Thoracic aorta (tissue), 2 donors: ENCODE measurements around the gene CHD9. TPM values are rescaled to one million over a fixed set of nuclear protein-coding genes. Genes with fewer than 3 reads are reported as not detected.

Experiments
- ATAC-seq: fragments of 150-250 bp; one replicate; pipeline ENCODE4 v1.8.0; 2017; ENCODE audit warnings: low read depth; ENCODE audit not compliant: insufficient number of reproducible peaks, low FRiP score
- DNase-seq: peaks from one replicate; pipeline ENCODE4 v3.0.0-alpha.2; 2020; ENCODE audit warnings: low spot score
- H3K27ac ChIP-seq, 2 donors: fragments of 200-600 bp; sonication (generic); 1 replicate in 1 of 2; 2 replicates in 1 of 2; pipeline ENCODE4 v1.5.1; 2016; ENCODE audit warnings: mild to moderate bottlenecking in 2 of 2, moderate library complexity in 2 of 2
- H3K27me3 ChIP-seq: fragments of 200-600 bp; sonication (generic); replicated peaks from 2 replicates; pipeline ENCODE4 v1.6.0; 2016; ENCODE audit warnings: mild to moderate bottlenecking; ENCODE audit not compliant: insufficient read depth
- H3K36me3 ChIP-seq: fragments of 200-600 bp; sonication (generic); one replicate; pipeline ENCODE4 v1.5.1; 2016
- H3K4me1 ChIP-seq, 2 donors: fragments of 200-600 bp; sonication (generic); 1 replicate in 1 of 2; 2 replicates in 1 of 2; pipeline versions ENCODE4 v1.5.1 to v1.6.0; 2016; ENCODE audit warnings: low read depth in 2 of 2, mild to moderate bottlenecking in 1 of 2; ENCODE audit not compliant: control insufficient read depth in 1 of 2
- H3K4me3 ChIP-seq: fragments of 200-600 bp; sonication (generic); 2 replicates; pipeline ENCODE4 v1.5.1; 2016; ENCODE audit warnings: mild to moderate bottlenecking
- H3K9me3 ChIP-seq: fragments of 200-600 bp; sonication (generic); 2 replicates; pipeline ENCODE4 v1.5.1; 2016
- CTCF ChIP-seq: fragments of 200-600 bp; sonication (generic); IDR thresholded peaks from one replicate; pipeline ENCODE4 v1.5.1; 2019; ENCODE audit warnings: antibody characterized with exemption
- total RNA-seq, 2 donors: library from RNA; depleted of rRNA; stranded (reverse); fragments of >200 nt; gene quantifications; one replicate each; pipeline versions ENCODE4 v1.1.0 to v1.2.3, GENCODE V29; 2016

Gene CHD9
- total RNA-seq, 2 donors from 2014 or later, result 71.3 to 152 TPM

DNA sequence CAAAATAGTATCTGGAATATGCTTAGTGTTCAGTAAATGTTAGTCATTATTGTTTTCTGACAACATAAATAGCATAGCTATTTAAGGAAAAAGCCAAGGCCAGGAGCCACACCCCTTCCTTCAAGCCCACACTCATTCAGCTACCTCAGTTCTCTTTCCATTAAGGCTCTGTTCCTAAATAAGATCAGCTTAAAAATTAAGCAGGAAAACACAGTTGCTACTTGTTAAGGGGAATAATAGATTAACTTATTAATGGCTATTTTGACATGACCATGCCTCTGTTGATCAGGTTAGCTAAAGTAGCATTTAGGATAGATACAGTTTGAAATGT, 158.1 kb downstream of the CHD9 start:
- Histone ChIP-seq H3K4me1 (peaks cover 50 to 78% of the 10 kb centered on the region in 2 donors), H3K36me3 (no peaks in the 10 kb centered on the region), H3K27me3 (no peaks in the 10 kb centered on the region), H3K9me3 (no peaks in the 10 kb centered on the region), H3K4me3 (no peak overlapping the region), H3K27ac (no peak overlapping the region)
- ATAC-seq (no peak), DNase-seq (no peak)
- no peak for TF ChIP-seq CTCF

DNA sequence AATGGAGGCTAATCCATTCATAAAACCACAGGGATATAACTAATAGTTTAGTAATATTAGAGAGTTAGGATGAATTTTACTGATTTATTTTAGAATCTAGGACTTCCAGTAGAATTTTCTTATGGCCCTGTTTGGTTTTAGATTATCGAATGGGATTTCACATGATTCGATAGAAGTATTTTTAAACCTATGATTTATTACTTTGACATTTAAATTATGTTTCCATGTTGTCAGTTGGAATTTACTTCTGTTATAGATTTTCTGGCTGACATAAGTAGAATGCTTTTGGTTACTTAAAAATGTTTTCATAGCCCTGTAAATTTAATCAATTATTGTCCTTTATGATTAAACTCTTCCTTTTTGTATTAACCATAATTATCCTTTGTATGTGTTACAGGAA, 158.8 kb downstream of the CHD9 start:
- ATAC-seq, result no peak
- no peak for DNase-seq
- H3K27me3 ChIP-seq, result no peaks in the 10 kb centered on the region
- H3K27ac ChIP-seq, result no peak overlapping the region
- no peaks in the 10 kb centered on the region for H3K9me3 ChIP-seq
- H3K4me1 ChIP-seq, result peaks cover 50 to 71% of the 10 kb centered on the region in 2 donors
- no peaks in the 10 kb centered on the region for H3K36me3 ChIP-seq
- no peak overlapping the region for H3K4me3 ChIP-seq
- no peak for TF ChIP-seq CTCF

GRCh38 chr16:53216798-53217197, 162.0 kb downstream of the CHD9 start:
- ATAC-seq (no peak), DNase-seq (no peak)
- TF ChIP-seq CTCF, result no peak
- Histone ChIP-seq H3K9me3 (no peaks in the 10 kb centered on the region), H3K4me3 (no peak overlapping the region), H3K27ac (no peak overlapping the region), H3K27me3 (no peaks in the 10 kb centered on the region), H3K36me3 (no peaks in the 10 kb centered on the region), H3K4me1 (peaks cover 58 to 71% of the 10 kb centered on the region in 2 donors)

DNA sequence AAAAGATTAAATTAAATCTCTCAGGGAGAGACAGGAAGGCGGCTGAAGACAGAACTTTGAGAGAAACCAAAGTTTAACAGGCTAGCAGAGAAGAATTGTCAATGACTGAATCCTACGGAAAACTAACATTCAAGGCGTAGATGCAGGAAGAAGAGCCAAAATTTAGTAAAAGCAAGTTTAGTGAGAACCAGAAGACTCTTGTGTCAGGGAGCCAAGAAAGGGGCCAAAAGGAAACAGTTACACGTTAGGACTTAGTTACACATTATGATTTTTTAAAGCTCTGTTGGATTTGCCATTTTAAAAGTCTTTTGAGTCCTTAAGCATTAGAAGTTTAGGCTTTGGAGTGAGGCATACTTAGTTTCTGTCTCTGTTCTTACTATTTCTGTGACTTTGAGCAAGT, 164.6 kb downstream of the CHD9 start:
- ATAC-seq, result no peak
- Histone ChIP-seq H3K27me3 (no peaks in the 10 kb centered on the region), H3K4me1 (peaks cover 44 to 47% of the 10 kb centered on the region in 2 donors), H3K36me3 (no peaks in the 10 kb centered on the region), H3K9me3 (no peaks in the 10 kb centered on the region), H3K4me3 (peak overlapping the region; percentile 19), H3K27ac (peak overlapping the region; percentile 65 to 71)
- DNase-seq, result no peak
- no peak for TF ChIP-seq CTCF

DNA sequence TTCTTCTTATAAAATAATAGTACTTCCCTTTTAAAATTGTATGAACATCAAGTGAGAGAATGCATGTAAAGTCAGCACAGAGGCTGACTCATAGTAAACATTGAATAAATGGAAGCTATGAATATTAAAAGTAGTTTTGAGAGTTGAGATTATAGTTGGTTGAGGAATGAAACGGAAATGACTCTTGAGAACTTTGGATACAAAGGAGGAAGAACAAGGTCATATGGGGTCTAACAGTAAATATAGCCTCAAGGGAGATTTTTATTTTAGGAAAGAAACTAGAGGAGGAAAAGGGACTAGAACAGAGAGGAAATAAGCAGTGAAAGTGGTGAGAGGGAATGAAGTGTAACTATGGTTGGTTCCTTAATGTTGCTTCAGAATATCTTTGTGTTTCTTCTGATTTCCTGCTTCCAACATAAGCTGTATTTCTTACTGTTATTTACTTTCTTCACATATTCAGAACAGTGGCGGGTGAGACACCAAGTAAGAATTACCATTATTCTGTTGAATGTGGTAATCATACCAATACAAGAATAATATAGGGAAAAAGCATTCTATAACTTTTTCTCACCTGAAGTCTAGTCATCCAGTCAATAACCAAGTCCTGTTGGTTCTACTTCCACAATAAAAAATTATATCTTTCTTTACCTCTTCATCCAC, 165.1 kb downstream of the CHD9 start:
- Histone ChIP-seq H3K9me3 (no peaks in the 10 kb centered on the region), H3K4me3 (peak overlapping the region; percentile 19), H3K36me3 (no peaks in the 10 kb centered on the region), H3K27me3 (no peaks in the 10 kb centered on the region), H3K27ac (peak overlapping the region; percentile 65 to 71), H3K4me1 (peaks cover 47 to 50% of the 10 kb centered on the region in 2 donors)
- TF ChIP-seq CTCF, result no peak
- ATAC-seq (peak; percentile 50), DNase-seq (no peak)
